Measurements from ENCODE around the gene CARD18.
"Not testable (repeated sequence)": the region's sequence is repeated elsewhere in the genome, so short reads cannot be mapped to it uniquely, and the experiment has no call there.

Gene CARD18

GRCh38 chr11:105132716-105133511, 6.7 kb downstream of the CARD18 start:
- DNase-seq, result no peak

GRCh38 chr11:105130189-105130813, 9.3 kb downstream of the CARD18 start:
- DNase-seq, result no peak

GRCh38 chr11:105124756-105125155, 14.8 kb downstream of the CARD18 start:
- no peak for DNase-seq

GRCh38 chr11:105111145-105111944, 28.2 kb downstream of the CARD18 start:
- DNase-seq, result no peak

- no peak for DNase-seq
Measured at GRCh38 chr11:105110688-105111030, 28.9 kb downstream of the CARD18 start.

GRCh38 chr11:105109855-105110687, 29.5 kb downstream of the CARD18 start:
- DNase-seq, result no peak

GRCh38 chr11:105109321-105109720, 30.2 kb downstream of the CARD18 start:
- no peak for DNase-seq

GRCh38 chr11:105108247-105108646, 31.3 kb downstream of the CARD18 start:
- DNase-seq, result no peak

- DNase-seq, result not testable (repeated sequence)
Measured at GRCh38 chr11:105107226-105107825, 32.2 kb downstream of the CARD18 start.

- DNase-seq, result no peak
Measured at GRCh38 chr11:105106140-105106539, 33.4 kb downstream of the CARD18 start.

GRCh38 chr11:105104292-105104691, 35.3 kb downstream of the CARD18 start:
- no peak for DNase-seq

GRCh38 chr11:105103336-105103735, 36.2 kb downstream of the CARD18 start:
- DNase-seq, result no peak

- not testable (repeated sequence) for DNase-seq
Measured at GRCh38 chr11:105102079-105102581, 37.4 kb downstream of the CARD18 start.

GRCh38 chr11:105100981-105101630, 38.5 kb downstream of the CARD18 start:
- no peak for DNase-seq

- no peak for DNase-seq
Measured at GRCh38 chr11:105100206-105100605, 39.4 kb downstream of the CARD18 start.

GRCh38 chr11:105099594-105099993, 40.0 kb downstream of the CARD18 start:
- DNase-seq, result not testable (repeated sequence)

- no peak for DNase-seq
Measured at GRCh38 chr11:105092256-105093239, 47.0 kb downstream of the CARD18 start.

All from DMS79 treated with DMSO at 0.1 percent for 48 hours (cell line).